Left forelimb (tissue), 1 donor: ENCODE measurements around the gene TCIRG1.
A peak's percentile ranks its signal among the peaks of the same experiment; 100 is the strongest.

Source experiments
- DNase-seq: peaks from one replicate; pipeline ENCODE4 v3.0.0-alpha.2; 2018; ENCODE audit warnings: low spot score

The TCIRG1 gene

DNA sequence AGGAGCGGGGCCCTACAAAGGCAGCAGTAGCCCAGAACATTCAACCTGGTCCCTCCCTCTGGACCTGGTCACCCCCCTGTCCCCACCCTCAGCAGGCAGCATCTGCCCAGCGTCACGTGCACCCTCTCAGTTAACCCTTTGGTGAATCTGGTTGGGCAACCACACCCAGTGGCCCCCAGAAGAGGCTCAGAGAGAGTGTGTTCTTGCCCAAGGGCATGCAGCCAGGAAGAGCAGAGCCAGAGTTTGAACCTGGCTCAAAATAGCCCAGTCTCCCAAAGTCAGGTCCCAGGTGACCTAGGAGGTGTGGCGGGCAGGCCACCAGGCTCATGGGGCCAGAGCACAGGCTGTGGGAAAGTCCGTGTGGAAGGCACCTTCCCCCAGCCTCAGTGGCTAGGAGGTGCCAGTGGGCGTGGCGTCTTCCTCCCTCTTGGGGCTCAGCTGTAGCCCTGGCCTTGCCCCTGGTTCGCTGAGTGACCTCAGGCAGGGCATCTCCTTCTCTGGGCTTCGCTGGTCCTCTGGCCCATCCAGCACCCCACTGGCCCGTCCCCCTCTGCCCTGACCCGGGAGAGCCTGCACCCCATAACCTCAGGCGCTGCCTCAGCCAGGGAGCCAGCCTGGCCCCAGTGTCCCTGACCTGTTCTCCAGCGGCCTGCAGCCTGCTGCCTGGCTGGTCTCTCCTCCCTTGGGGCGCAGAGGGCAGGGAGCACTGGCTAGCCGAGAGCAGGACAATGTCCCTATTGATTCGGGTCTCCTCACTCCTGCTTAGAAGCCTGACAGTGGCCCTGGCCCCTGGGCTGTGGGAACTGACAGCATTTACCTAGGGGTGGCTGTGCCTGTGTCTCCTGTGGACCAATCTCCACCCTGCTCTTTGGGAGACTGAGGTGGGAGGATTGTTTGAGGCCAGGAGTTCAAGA lies 21.7 kb upstream of the TCIRG1 start:
- DNase-seq: no peak

DNA sequence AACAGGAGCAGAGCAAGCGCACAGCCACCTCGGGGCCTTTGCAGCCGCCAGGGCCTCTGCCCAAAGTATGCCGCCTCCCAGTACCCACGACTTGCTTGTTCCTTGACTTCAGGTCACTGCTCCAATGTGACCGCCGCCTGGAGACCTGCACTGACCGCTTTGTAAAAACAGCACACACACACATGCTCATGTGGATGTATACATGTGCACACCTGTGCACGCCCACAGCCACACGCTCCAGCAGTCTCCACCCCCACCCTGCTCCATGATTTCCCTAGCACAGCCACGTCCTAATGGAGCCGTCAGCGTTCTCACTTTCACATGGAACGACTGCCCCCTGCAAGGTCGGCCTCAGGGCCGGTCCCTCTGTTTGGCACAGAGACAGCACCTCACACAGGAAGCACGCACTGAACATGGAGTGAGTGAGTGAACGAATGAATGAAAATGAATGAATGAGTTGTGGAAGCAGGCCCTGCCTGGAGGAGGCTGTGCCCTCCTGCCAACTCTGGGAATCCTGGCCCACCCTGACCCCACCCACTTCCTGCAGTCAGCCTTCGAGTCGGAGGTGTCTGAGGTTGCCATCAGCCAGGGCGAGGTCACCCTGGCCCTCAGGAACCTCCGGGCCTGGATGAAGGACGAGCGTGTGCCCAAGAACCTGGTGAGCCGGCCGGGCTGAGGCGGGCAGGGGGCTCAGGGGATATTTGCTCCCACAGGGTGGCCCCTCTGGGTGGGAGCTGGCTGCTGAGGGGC lies 20.7 kb upstream of the TCIRG1 start:
- no peak for DNase-seq

GRCh38 chr11:68018730-68019190 lies 20.1 kb upstream of the TCIRG1 start:
- DNase-seq: no peak

DNA sequence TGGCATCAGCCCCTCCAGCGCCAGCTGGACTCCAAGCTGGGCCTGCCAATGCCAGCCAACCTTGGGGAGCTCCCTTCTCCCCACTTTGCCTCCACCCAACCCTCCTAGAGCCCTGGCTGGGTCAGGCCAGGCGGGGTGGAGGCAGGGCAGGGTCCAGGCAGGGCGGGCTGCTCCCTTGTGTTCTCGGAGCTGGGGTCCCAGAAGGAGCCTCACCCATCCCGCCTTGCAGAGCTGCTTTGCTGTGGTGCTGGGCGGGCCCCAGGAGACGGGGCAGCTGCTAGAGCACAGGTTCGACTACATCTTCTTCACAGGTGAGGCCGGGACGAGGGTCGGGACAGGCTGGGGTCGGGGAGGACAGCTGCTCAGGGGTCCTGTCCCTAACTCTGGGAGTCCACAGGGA lies 19.3 kb upstream of the TCIRG1 start:
- no peak for DNase-seq

- no peak for DNase-seq
Observed at GRCh38 chr11:68020575-68020974, 18.2 kb upstream of the TCIRG1 start.

GRCh38 chr11:68021167-68021787 lies 17.5 kb upstream of the TCIRG1 start:
- DNase-seq: no peak

DNA sequence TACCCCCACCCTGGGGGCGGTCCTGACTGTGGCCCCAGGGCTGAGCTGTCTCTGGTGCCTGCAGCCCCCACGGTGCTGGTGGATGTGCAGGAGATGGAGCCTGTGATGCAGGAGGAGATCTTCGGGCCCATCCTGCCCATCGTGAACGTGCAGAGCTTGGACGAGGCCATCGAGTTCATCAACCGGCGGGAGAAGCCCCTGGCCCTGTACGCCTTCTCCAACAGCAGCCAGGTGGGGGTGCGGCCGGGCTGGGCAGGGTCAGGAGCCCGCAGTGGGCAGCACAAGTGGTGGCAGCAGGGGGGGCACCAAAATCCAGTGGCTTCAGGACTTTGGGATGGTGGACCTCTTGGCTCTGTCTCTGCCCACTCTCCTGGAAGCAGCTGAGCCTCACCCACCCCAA lies 16.3 kb upstream of the TCIRG1 start:
- no peak for DNase-seq

DNA sequence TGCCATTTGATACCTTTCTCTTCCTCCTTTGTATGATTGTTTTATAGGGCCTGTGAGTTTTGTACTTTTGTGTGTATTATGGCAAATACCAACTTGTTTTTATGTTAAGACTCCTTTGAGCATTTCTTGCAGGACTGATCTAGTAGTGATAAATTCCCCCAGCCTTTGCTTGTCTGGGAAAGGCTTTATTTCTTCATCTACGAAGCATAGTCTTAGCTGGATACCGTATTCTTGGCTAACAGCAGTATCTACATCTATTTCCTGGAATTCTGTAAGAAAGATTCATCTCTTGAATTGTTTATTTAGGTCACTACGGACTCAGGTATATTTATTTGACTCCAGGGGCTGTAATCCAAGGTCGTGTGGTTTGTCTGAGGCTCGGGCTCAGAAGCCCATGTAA lies 14.3 kb upstream of the TCIRG1 start:
- no peak for DNase-seq

- no peak for DNase-seq
Observed at GRCh38 chr11:68025047-68025446, 13.8 kb upstream of the TCIRG1 start.

GRCh38 chr11:68026391-68027105 lies 12.3 kb upstream of the TCIRG1 start:
- DNase-seq: no peak

DNA sequence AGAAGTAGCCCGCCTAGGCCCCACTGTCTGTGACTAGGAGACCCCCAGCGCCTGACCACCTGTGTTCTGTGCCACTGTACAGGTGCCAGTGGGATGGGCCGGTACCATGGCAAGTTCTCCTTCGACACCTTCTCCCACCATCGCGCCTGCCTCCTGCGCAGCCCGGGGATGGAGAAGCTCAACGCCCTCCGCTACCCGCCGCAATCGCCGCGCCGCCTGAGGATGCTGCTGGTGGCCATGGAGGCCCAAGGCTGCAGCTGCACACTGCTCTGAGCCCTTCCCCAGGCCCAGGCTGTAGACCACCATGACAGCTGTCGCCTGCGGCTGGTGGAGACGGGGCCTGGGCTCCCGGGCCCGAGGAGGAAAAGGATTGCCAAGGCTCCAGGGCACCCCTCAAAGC lies 11.2 kb upstream of the TCIRG1 start:
- no peak for DNase-seq

DNA sequence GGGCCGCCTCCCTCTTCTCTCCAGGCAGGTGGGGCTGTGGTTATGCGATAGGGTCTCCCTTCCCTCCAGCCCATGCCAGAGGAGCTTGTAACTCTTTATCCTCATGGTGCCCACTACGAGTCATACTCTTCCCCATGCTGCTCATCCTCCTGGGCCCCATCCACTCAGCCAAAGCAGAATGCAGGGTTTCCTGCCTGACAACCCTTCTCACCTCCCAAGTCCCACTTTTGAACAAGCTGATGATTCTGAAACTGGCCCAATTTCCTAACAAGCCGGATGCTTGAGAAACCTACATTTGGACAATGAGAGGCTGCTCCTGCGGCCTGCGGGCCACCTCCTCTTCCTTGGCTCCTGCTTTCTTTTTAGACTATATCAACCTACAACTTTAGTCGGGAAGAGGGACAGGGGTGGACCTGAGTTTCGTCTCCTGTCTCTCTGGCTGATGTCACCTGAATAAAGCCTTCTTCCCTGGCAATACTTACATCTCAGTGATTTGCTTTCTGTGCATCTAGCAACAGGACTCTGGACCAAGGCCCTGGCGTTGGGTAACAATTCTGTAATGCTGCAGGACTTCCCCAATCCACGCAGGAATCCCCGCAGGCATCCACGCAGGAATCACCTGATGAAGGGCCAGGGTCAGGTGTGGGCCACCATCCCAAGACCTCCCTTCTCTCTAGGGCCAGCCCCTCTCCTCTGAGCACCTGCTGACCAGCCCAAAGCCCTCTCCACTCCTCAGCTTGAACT lies 9.9 kb upstream of the TCIRG1 start:
- DNase-seq: no peak

DNA sequence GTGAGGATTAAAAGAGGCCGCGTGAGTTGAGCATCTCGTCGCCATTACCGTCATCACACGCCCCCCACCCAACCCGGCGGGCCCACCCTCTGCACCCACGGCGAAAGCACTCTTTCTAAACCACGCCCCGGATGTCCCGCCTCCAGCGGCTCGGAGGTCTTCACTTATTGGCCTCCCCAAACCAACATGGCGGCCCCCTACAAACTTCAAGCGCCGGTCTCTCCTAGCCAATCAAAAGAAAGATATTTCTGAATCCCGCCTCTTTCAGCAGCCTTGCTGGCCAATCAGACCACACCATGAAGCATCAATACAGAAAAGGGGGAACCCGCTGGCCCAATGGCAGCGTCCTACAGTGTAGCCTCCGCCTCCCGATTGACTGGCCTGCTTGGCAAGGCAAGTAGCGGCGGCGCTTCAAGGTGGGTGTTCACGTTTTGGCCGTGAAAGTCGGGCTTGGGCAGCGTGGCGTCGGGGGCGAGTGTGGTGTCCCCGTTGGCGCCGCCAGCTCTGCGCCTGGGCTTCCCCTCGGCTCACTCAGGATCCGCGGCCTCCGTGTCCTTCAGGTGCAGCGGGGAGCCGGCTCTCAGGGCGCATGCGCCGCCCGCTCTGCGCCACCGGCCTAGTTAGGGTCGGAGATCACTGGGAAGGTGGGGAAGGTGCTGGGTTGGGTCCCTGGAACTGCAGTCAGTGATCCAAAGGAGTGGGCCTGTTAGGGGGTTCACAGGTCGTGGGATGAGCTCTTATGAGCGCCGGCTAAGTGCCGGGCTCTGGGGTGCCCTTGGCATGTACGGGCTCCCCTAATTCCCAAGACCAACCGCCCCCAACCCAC lies 8.3 kb upstream of the TCIRG1 start, which contains the start of gene NDUFS8:
Gene NDUFS8, plus strand, starts transcription at position 364 of the 826 bp plus-strand sequence. CDS start 1,471 bp downstream, outside the sequence.
- DNase-seq: peak; percentile 97

- no peak for DNase-seq
Observed at GRCh38 chr11:68031144-68031464, 7.7 kb upstream of the TCIRG1 start.

GRCh38 chr11:68032003-68032402 lies 6.8 kb upstream of the TCIRG1 start:
- no peak for DNase-seq

DNA sequence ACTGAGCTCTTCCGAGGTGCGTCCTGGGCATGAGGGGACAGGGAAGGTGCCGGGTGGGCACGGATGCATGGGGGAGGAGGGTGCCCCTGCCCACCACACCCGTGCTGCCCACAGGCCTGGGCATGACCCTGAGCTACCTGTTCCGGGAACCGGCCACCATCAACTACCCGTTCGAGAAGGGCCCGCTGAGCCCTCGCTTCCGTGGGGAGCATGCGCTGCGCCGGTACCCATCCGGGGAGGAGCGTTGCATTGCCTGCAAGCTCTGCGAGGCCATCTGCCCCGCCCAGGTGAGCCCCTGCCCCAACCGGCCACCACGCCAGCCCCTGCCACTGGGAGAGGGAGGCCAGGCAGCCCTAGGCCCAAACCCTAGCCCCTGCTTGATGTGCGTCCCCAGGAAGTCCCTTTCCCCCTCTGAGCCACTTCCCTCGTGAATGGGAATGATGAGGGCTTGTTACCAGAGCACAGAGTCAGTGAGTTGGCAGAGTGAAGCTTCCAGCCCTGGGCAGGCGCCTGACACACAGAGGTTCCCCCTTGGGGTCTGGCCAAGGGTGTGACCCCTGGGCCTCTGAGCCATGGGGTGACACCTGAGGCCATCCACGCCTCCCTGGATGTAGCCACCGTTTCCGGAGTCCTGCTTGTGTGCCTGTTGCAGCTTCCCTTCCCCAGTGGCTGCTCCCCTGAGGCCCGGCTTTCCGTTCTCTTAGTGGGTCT lies 5.7 kb upstream of the TCIRG1 start:
- DNase-seq: no peak

DNA sequence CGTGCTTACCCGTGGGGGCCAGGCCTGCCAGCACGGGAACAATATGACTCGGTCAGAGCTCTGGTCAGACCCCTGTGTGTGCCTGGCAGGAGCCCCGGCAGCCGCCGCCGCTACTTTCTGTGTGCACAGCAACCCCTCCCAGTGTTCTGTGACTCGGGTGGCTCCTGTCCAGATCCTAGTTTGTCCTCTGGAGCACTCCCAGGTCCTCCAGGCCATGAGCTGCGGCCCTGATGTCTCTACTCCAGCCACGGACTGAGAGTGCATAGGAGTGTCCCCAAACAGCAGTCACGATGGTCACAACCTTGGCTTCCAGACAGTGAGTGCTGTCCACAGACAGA lies 5.1 kb upstream of the TCIRG1 start:
- no peak for DNase-seq

DNA sequence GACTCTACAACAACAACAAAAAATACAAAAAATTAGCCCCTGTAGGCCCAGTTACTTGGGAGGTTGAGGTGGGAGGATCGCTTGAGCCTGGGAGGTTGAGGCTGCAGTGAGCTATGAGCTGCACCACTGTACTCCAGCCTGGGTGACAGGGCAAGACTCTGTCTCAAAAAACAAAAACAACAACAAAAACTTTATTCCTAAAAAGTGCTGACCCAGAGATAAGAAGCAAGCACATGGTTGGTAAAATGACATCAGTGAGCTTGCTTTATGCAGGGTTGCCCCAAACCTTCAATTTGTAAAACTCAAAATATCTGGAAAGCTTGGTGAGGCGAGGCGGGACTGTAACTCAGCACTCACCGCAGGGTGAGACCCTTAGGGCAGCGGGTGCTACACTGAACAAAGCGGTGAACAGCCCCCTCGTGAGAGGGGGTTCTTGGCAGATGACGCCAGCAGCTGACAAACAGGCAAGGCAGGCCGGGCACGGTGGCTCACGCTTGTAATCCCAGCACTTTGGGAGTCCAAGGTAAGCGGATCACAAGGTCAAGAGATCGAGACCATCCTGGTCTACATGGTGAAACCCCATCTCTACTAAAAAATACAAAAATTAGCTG lies 3.5 kb upstream of the TCIRG1 start:
- DNase-seq: no peak

- DNase-seq: no peak
Observed at GRCh38 chr11:68036141-68036716, 2.6 kb upstream of the TCIRG1 start.
